Hypothalamus (tissue), 51 donors: Measurements from ENCODE around the gene MTO1.

Experiments
- DNase-seq, 51 donors: peaks; one replicate each; lab custom pipeline; 2025; lab: John Stamatoyannopoulos, UW

MTO1 gene

GRCh38 chr6:73461537-73462350 is at the start of gene MTO1:
MTO1 (plus strand) TSS chr6:73461737; CDS start chr6:73461855, 118 bp downstream.
- DNase-seq = peak; percentile 16 to 92 (median 76)

- DNase-seq = no peak
Observed at GRCh38 chr6:73413102-73413501, 48.4 kb upstream of the MTO1 start.

GRCh38 chr6:73418081-73418741 is 43.3 kb upstream of the MTO1 start:
- no peak for DNase-seq

GRCh38 chr6:73421534-73421933 is 40.0 kb upstream of the MTO1 start:
- no peak for DNase-seq

GRCh38 chr6:73435236-73435635 is 26.3 kb upstream of the MTO1 start:
- no peak for DNase-seq

- no peak for DNase-seq
Observed at GRCh38 chr6:73443555-73443954, 18.0 kb upstream of the MTO1 start.

GRCh38 chr6:73451223-73452106 is 10.1 kb upstream of the MTO1 start:
- peak in 28 of 51 donors; percentile 1 to 61 (median 28) for DNase-seq

GRCh38 chr6:73452107-73452461 is 9.5 kb upstream of the MTO1 start, which contains the start of gene CGAS:
CGAS (minus strand) TSS chr6:73452297; CDS start chr6:73452181, 116 bp downstream.
- DNase-seq = peak in 47 of 51 donors; percentile 2 to 63 (median 35)

- DNase-seq = no peak
Observed at GRCh38 chr6:73455865-73456629, 5.5 kb upstream of the MTO1 start.

GRCh38 chr6:73459474-73459873 is 2.1 kb upstream of the MTO1 start:
- peak in 2 of 51 donors; percentile 1 to 2 for DNase-seq

GRCh38 chr6:73460056-73460455 is 1.5 kb upstream of the MTO1 start:
- peak in 34 of 51 donors; percentile 0 to 59 (median 22) for DNase-seq

GRCh38 chr6:73471686-73472290 is 10.3 kb downstream of the MTO1 start:
- DNase-seq = no peak

- no peak for DNase-seq
Observed at GRCh38 chr6:73476723-73477122, 15.2 kb downstream of the MTO1 start.

GRCh38 chr6:73477407-73477806 is 15.9 kb downstream of the MTO1 start:
- DNase-seq = no peak

- DNase-seq = no peak
Observed at GRCh38 chr6:73481969-73482368, 20.4 kb downstream of the MTO1 start.

- no peak for DNase-seq
Observed at GRCh38 chr6:73484438-73484837, 22.9 kb downstream of the MTO1 start.

- no peak for DNase-seq
Observed at GRCh38 chr6:73487473-73487872, 25.9 kb downstream of the MTO1 start.

- DNase-seq = no peak
Observed at GRCh38 chr6:73491377-73491776, 29.8 kb downstream of the MTO1 start.

- no peak for DNase-seq
Observed at GRCh38 chr6:73497915-73498314, 36.4 kb downstream of the MTO1 start.
